Gastroesophageal sphincter (tissue), 3 donors: ENCODE measurements around the gene COQ3.
A peak's percentile ranks its signal among the peaks of the same experiment; 100 is the strongest.

Experiments used
- CTCF ChIP-seq, 4 experiments: fragments of 200-600 bp in 2 of 4; fragments of 450-650 bp in 2 of 4; sonication (generic) in 1 of 4; IDR thresholded peaks; one replicate each; pipeline ENCODE4 v1.5.1; 2017 to 2019; ENCODE audit warnings: antibody characterized with exemption in 4 of 4, mild to moderate bottlenecking in 2 of 4, moderate library complexity in 2 of 4
- POLR2A ChIP-seq, 2 donors: fragments of 450-650 bp; IDR thresholded peaks; one replicate each; pipeline ENCODE4 v1.6.1; 2017; ENCODE audit warnings: antibody characterized with exemption in 2 of 2, mild to moderate bottlenecking in 2 of 2, moderate library complexity in 1 of 2

DNA sequence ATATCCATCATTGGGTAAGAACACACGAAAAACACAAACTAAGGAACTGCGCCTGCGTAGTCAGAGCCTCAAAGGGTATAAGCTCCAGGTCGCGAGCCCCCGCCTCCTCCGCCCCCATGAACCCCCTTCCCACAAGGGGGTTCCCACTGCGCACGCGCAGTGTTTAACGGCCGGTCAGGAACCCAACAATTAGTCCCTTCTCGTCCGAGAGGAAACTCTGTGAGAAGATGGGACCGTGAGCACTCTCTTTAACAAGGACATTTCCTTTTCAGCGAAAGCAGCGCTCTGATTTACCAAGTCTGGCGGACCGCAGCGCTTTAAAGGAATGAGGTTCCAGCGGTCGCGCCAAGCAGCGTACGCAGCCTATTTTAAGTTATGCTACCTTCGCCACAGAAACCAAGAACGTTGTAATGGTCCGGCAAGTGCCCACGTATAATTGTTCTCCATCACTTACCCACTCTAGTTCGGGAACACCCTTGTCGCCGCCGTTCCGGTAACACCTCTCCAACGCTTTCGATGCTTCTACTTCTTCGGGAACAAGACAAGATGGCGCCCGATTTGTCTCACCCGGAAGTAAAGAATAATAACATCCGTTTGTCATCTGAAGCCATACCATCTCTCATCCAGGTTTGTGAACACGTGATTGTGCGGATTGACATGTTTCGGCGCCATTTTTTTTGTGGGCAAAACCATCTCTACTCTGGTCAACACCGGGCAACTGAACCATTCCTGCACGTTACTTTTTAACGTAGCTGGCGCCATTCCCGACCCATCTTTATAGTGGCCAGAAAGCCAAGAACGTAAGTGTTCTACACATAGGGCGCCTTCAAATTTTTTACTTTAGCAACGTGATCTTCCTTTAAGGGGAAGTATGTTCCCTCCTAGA lies 31.0 kb upstream of the COQ3 start, which contains the start of gene PNISR:
- TF ChIP-seq CTCF (IDR thresholded peaks at IDR 0.05) (no peak), POLR2A (IDR thresholded peaks at IDR 0.05) (peak in 1 of 2 donors; percentile 53)
